ENCODE measurements around the gene PBX1. TPM values are rescaled to one million over a fixed set of nuclear protein-coding genes. Genes with fewer than 3 reads are reported as not detected.

The PBX1 gene
- polyA plus RNA-seq, 10 donors: 51.2 to 64.5 (median 59.0) TPM

GRCh38 chr1:164562511-164562910 lies 3.5 kb downstream of the PBX1 start:
- peak in 1 of 3 donors; percentile 52 for DNase-seq

GRCh38 chr1:164562947-164563520 lies 4.0 kb downstream of the PBX1 start:
- peak in 1 of 3 donors; percentile 38 for DNase-seq

GRCh38 chr1:164563721-164564360 lies 4.9 kb downstream of the PBX1 start:
- DNase-seq: peak in 1 of 3 donors; percentile 39

- no peak for DNase-seq
Measured at GRCh38 chr1:164564378-164564777, 5.4 kb downstream of the PBX1 start.

- no peak for DNase-seq
Measured at GRCh38 chr1:164565357-164565756, 6.4 kb downstream of the PBX1 start.

GRCh38 chr1:164567774-164568173 lies 8.8 kb downstream of the PBX1 start:
- DNase-seq: no peak

GRCh38 chr1:164569241-164569640 lies 10.3 kb downstream of the PBX1 start:
- DNase-seq: no peak

- DNase-seq: no peak
Measured at GRCh38 chr1:164569866-164570265, 10.9 kb downstream of the PBX1 start.

- no peak for DNase-seq
Measured at GRCh38 chr1:164571333-164571732, 12.3 kb downstream of the PBX1 start.

- DNase-seq: no peak
Measured at GRCh38 chr1:164575356-164575886, 16.4 kb downstream of the PBX1 start.

- peak in 2 of 3 donors; percentile 58 to 74 for DNase-seq
Measured at GRCh38 chr1:164576291-164577271, 17.6 kb downstream of the PBX1 start.

GRCh38 chr1:164577291-164577690 lies 18.3 kb downstream of the PBX1 start:
- DNase-seq: no peak

GRCh38 chr1:164578479-164579200 lies 19.7 kb downstream of the PBX1 start:
- no peak for DNase-seq

GRCh38 chr1:164579381-164579780 lies 20.4 kb downstream of the PBX1 start:
- no peak for DNase-seq

GRCh38 chr1:164581762-164582161 lies 22.8 kb downstream of the PBX1 start:
- DNase-seq: no peak

- DNase-seq: no peak
Measured at GRCh38 chr1:164583196-164583595, 24.2 kb downstream of the PBX1 start.

- no peak for DNase-seq
Measured at GRCh38 chr1:164583835-164584539, 25.0 kb downstream of the PBX1 start.

- no peak for DNase-seq
Measured at GRCh38 chr1:164586591-164586990, 27.6 kb downstream of the PBX1 start.

- no peak for DNase-seq
Measured at GRCh38 chr1:164587617-164588501, 28.9 kb downstream of the PBX1 start.

Measured in muscle of back (tissue), 11 donors.